ENCODE data around the gene CAMK1D.

DNA sequence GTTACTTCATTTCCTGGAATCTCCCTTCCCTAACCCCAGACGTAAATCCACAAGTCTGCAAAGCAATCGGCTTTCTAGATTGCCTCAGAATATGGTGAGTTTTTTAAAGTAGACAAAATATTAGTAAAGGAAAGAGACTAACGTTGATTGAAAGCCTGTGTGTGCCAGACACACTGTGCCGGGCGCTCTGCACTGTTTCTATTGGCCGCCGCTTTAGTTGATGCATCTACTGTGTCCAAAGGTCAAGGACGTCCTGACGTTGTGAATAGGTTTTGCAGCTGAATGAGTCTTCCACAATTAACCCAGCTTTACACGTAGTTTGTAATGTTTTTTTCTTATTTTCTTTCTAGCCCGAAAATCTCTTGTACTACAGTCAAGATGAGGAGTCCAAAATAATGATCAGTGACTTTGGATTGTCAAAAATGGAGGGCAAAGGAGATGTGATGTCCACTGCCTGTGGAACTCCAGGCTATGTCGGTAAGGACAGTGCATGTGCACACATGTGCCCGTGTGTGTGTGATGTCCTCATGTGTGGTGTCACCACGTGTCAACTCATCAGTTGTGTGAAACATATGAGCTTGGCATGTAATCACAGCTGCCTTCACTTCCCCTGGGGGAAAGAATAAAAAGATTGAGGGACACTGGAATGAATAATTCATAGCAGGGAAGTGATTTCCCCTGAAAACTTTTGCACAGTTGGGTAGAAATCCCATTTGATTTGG, 420.1 kb downstream of the CAMK1D start:
- TF ChIP-seq, protein P1, sequence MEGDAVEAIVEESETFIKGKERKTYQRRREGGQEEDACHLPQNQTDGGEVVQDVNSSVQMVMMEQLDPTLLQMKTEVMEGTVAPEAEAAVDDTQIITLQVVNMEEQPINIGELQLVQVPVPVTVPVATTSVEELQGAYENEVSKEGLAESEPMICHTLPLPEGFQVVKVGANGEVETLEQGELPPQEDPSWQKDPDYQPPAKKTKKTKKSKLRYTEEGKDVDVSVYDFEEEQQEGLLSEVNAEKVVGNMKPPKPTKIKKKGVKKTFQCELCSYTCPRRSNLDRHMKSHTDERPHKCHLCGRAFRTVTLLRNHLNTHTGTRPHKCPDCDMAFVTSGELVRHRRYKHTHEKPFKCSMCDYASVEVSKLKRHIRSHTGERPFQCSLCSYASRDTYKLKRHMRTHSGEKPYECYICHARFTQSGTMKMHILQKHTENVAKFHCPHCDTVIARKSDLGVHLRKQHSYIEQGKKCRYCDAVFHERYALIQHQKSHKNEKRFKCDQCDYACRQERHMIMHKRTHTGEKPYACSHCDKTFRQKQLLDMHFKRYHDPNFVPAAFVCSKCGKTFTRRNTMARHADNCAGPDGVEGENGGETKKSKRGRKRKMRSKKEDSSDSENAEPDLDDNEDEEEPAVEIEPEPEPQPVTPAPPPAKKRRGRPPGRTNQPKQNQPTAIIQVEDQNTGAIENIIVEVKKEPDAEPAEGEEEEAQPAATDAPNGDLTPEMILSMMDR (conservative IDR thresholded peaks at IDR 0.05 in 1 of 2, IDR thresholded peaks at IDR 0.05 in 1 of 2; ENCODE audit: extremely low read depth in 1 of 2, insufficient read depth in 1 of 2, low read depth in 1 of 2, low read length in 2 of 2), result no peak
- no peak for TF ChIP-seq EZH2 (IDR thresholded peaks at IDR 0.05; ENCODE audit: borderline replicate concordance, low read length)
